Measurements from ENCODE around the gene CDC14B. TPM values are rescaled to one million over a fixed set of nuclear protein-coding genes. Genes with fewer than 3 reads are reported as not detected.

CDC14B gene
- total and polyA plus RNA-seq, 2 of the 4 experiments (the other 2 are of a cell fraction): 9.7 to 26.3 TPM

DNA sequence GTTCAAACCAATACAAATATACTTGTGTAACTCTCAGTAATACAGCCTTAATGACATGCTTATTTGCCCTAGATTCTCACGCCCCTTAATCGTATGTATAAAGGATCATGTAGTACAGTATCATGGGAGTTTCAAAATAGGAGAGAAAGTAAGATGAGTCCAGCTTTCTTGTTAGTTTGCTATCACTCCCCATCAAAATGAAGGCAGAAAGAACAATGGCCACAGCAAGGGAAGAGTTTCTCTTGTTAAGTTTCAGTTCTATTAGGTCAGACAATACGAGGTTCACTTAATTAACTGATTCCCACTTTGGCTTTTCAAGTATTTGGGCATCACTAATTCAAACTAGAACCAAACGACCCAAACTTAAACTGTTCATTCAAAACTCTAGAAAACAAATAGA, 55.4 kb downstream of the CDC14B start:
- Histone ChIP-seq H3K23ac (ENCODE audit: low read depth, low read length) (no peak overlapping the region), H4K91ac (ENCODE audit: insufficient read depth, low read depth, low read length) (no peak overlapping the region), H2BK5ac (ENCODE audit: low read depth, low read length, poor library complexity, severe bottlenecking) (no peak overlapping the region), H4K5ac (ENCODE audit: low read depth, low read length) (no peak overlapping the region), H3K56ac (ENCODE audit: extremely low read depth, insufficient read depth, low read length) (no peak overlapping the region), H3K36me3 (ENCODE audit: control insufficient read depth, insufficient read depth, low read length) (peaks cover 4% of the 10 kb centered on the region), H3K27ac (ENCODE audit: insufficient read depth, low read length) (no peak overlapping the region), H3K9ac (ENCODE audit: low read depth, low read length) (no peak overlapping the region), H4K20me1 (ENCODE audit: insufficient read depth, low read length) (no peaks in the 10 kb centered on the region), H3K9me1 (ENCODE audit: insufficient read depth, low read length) (peaks cover 3% of the 10 kb centered on the region; the same call in 1 of the 2 replicates), H2AK5ac (ENCODE audit: low read depth, low read length) (no peak overlapping the region), H3K4me3 (ENCODE audit: insufficient read depth, low read depth, low read length) (no peak overlapping the region), H3K14ac (replicated peaks; ENCODE audit: low read depth, low read length) (no peak overlapping the region), H2AK9ac (replicated peaks; ENCODE audit: low read depth, low read length, poor library complexity) (no peak overlapping the region), H3K18ac (ENCODE audit: low read depth, low read length) (no peak overlapping the region), H3K4ac (ENCODE audit: low read depth, low read length) (no peak overlapping the region), H2BK20ac (ENCODE audit: low read depth, low read length) (no peak overlapping the region), H2BK120ac (ENCODE audit: low read depth, low read length) (no peak overlapping the region), H3K27me3 (ENCODE audit: control insufficient read depth, insufficient read depth, low read length) (no peaks in the 10 kb centered on the region), H4K8ac (ENCODE audit: low read depth in 2 of 2, low read length in 2 of 2) (no peak overlapping the region), H2BK15ac (ENCODE audit: low read depth, low read length) (no peak overlapping the region), H2AFZ (replicated peaks; ENCODE audit: low read length, poor library complexity) (no peak overlapping the region), H3K79me1 (ENCODE audit: low read depth in 1 of 2, low read length in 2 of 2) (peaks cover 0 to 20% of the 10 kb centered on the region in 2 experiments; a peak in 3 of 4 replicates), H3K9me3 (ENCODE audit: control insufficient read depth, insufficient read depth, low read length) (no peaks in the 10 kb centered on the region), H3K4me1 (ENCODE audit: control insufficient read depth, insufficient read depth, low read length) (peaks cover 3% of the 10 kb centered on the region; the same call in 1 of the 2 replicates), H3K4me2 (ENCODE audit: low read depth, low read length) (no peak overlapping the region)
- in situ Hi-C loops (cut with MboI; ENCODE audit: low sequenced_read_pairs) (no loop called here), dilution Hi-C loops (cut with HindIII; ENCODE audit: low sequenced_read_pairs, unreplicated experiment) (no loop called here), intact Hi-C loops (cut with micrococcal nuclease) (no loop called here)
- WGBS, 2 experiments (ENCODE audit: extremely low coverage in 2 of 2, insufficient read length in 1 of 2): no CpG with 5 or more reads among the region's 4 CpGs
- ATAC-seq (ENCODE audit: low read depth): no peak
- ChIA-PET POLR2A (ENCODE audit: unreplicated experiment) (no interaction called here), CTCF (no interaction called here)
- no peak for TF ChIP-seq RFX5 (IDR thresholded peaks at IDR 0.05; ENCODE audit: low read depth, low read length)
- TF ChIP-seq MAZ (IDR thresholded peaks at IDR 0.05; ENCODE audit: borderline replicate concordance, low read depth, low read length): no peak
- no TSS peak for BruUV-seq (replicated peaks)
- no peak for DNase-seq

Data from IMR-90 (cell line).